ENCODE data around the gene CALM1.

DNA sequence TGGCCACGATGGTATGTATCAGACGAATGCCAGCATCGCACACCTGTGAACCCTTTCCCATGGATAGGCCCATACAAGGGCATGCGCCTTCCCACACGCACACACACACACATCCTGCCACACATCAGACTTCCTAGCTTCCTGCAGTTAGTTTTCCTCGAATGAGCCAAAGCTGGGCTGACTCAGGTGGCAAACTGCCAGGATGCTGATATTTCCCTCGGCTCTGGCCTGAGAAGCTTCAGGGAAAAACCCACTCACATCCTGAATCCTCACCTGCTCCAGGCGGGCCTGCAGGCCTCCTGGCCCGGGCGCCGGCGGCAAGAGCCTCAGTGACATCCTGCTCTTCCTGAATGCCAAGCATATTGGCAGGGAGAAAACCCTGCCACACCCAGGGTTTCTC is 22.4 kb downstream of the CALM1 start:
- TF ChIP-seq ARNTL (CRISPR knock-in tag; IDR thresholded peaks at IDR 0.05; ENCODE audit: borderline replicate concordance, low read depth) (no peak), ZNF565 (CRISPR knock-in tag; conservative IDR thresholded peaks at IDR 0.05; ENCODE audit: low read depth) (no peak), ZNF70 (CRISPR knock-in tag; IDR thresholded peaks at IDR 0.05) (no peak), PPARA (CRISPR knock-in tag; IDR thresholded peaks at IDR 0.05; ENCODE audit: borderline replicate concordance) (no peak), RARB (CRISPR knock-in tag; IDR thresholded peaks at IDR 0.05) (no peak)
- TF ChIP-seq, protein P1, sequence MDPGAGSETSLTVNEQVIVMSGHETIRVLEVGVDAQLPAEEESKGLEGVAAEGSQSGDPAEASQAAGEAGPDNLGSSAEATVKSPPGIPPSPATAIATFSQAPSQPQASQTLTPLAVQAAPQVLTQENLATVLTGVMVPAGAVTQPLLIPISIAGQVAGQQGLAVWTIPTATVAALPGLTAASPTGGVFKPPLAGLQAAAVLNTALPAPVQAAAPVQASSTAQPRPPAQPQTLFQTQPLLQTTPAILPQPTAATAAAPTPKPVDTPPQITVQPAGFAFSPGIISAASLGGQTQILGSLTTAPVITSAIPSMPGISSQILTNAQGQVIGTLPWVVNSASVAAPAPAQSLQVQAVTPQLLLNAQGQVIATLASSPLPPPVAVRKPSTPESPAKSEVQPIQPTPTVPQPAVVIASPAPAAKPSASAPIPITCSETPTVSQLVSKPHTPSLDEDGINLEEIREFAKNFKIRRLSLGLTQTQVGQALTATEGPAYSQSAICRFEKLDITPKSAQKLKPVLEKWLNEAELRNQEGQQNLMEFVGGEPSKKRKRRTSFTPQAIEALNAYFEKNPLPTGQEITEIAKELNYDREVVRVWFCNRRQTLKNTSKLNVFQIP (CRISPR knock-in tag; IDR thresholded peaks at IDR 0.05; ENCODE audit: borderline replicate concordance, low read depth) = no peak
- TF ChIP-seq, protein P2, sequence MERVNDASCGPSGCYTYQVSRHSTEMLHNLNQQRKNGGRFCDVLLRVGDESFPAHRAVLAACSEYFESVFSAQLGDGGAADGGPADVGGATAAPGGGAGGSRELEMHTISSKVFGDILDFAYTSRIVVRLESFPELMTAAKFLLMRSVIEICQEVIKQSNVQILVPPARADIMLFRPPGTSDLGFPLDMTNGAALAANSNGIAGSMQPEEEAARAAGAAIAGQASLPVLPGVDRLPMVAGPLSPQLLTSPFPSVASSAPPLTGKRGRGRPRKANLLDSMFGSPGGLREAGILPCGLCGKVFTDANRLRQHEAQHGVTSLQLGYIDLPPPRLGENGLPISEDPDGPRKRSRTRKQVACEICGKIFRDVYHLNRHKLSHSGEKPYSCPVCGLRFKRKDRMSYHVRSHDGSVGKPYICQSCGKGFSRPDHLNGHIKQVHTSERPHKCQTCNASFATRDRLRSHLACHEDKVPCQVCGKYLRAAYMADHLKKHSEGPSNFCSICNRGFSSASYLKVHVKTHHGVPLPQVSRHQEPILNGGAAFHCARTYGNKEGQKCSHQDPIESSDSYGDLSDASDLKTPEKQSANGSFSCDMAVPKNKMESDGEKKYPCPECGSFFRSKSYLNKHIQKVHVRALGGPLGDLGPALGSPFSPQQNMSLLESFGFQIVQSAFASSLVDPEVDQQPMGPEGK (CRISPR knock-in tag; IDR thresholded peaks at IDR 0.05; ENCODE audit: borderline replicate concordance) = no peak
- TF ChIP-seq, protein P3, sequence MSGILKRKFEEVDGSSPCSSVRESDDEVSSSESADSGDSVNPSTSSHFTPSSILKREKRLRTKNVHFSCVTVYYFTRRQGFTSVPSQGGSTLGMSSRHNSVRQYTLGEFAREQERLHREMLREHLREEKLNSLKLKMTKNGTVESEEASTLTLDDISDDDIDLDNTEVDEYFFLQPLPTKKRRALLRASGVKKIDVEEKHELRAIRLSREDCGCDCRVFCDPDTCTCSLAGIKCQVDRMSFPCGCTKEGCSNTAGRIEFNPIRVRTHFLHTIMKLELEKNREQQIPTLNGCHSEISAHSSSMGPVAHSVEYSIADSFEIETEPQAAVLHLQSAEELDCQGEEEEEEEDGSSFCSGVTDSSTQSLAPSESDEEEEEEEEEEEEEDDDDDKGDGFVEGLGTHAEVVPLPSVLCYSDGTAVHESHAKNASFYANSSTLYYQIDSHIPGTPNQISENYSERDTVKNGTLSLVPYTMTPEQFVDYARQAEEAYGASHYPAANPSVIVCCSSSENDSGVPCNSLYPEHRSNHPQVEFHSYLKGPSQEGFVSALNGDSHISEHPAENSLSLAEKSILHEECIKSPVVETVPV (CRISPR knock-in tag; IDR thresholded peaks at IDR 0.05) = no peak
